GM18526 (cell line): ENCODE measurements around the gene GLE1.

ENCODE experiments used
- POLR2A ChIP-seq: IDR thresholded peaks from 3 replicates; pipeline ENCODE4 v1.6.1; 2011; ENCODE audit not compliant: insufficient read length; ENCODE audit errors: extremely low read depth

GLE1 gene

DNA sequence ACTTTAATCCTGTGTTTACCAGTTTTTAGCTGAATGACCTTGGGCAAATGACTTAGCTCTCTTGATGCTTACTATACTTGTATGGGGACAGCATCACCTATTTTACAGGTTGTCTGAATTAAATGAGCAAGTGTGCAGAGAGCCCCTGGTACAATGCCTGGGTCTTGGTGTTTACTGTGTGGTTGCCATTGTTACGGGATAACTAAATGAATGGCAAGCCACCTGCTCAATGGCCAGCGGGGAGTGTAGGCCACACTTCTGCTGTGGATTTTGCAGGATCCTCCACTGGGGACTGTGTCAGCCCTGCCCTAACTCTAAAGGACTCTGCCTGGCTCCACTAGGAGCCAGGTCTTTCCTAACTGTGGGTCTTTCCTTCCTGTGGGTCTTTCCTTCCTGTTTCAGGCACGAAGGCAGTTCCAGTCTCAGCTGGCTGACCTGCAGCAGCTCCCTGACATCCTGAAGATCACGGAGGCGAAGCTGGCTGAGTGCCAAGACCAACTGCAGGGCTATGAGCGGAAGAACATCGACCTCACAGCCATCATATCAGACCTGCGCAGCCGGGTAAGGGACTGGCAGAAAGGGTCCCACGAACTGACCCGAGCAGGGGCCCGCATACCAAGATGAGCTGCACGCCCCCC, 10.3 kb upstream of the GLE1 start:
- no peak for TF ChIP-seq POLR2A

GRCh38 chr9:128494746-128495129, 9.8 kb upstream of the GLE1 start:
- TF ChIP-seq POLR2A, result no peak

GRCh38 chr9:128495296-128495695, 9.2 kb upstream of the GLE1 start:
- no peak for TF ChIP-seq POLR2A

- no peak for TF ChIP-seq POLR2A
These were observed 8.6 kb upstream of the GLE1 start for GRCh38 chr9:128495804-128496417.

- no peak for TF ChIP-seq POLR2A
These were observed 6.5 kb upstream of the GLE1 start for GRCh38 chr9:128497824-128498610.

GRCh38 chr9:128498911-128499310, 5.6 kb upstream of the GLE1 start:
- no peak for TF ChIP-seq POLR2A

GRCh38 chr9:128499920-128500319, 4.6 kb upstream of the GLE1 start:
- TF ChIP-seq POLR2A, result no peak

DNA sequence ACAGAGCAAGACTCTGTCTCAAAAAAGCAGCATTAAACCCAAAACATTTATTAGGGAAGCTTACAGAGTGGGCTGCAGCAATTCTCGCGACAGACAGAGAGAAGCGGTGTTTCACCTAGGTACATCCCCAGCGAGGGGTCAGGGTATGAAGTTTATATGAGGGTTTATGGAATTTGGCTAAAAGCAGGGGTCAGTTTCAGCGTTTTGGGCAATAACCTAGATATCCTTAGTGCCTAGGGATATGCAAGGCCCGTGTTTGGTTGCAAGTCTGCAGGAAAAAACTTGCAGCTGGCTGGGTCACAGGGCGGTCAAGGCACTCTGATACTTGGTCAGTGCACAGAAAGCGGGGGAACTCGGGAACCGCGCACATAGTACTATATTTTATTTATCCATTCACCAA, 649 bp upstream of the GLE1 start:
- no peak for TF ChIP-seq POLR2A

DNA sequence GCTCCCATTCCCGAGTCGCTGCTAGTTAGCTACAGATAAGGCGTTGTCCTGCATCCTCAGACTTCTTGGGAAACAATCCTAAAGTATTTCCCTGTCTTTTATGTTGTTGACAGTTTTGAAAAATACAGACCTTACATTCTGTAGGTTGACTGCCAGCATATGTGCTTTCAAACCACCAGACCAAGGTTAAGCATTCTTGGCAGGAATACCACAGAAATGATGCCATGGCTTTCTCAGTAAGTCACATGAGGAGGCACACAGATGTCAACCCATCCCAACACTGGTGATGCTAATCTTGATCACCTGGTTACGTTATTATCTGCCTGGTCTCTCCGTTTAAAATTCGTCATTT, 871 bp downstream of the GLE1 start:
- no peak for TF ChIP-seq POLR2A

- no peak for TF ChIP-seq POLR2A
These were observed 8.3 kb downstream of the GLE1 start for GRCh38 chr9:128512820-128513219.

GRCh38 chr9:128521956-128522355, 17.4 kb downstream of the GLE1 start:
- TF ChIP-seq POLR2A, result no peak

DNA sequence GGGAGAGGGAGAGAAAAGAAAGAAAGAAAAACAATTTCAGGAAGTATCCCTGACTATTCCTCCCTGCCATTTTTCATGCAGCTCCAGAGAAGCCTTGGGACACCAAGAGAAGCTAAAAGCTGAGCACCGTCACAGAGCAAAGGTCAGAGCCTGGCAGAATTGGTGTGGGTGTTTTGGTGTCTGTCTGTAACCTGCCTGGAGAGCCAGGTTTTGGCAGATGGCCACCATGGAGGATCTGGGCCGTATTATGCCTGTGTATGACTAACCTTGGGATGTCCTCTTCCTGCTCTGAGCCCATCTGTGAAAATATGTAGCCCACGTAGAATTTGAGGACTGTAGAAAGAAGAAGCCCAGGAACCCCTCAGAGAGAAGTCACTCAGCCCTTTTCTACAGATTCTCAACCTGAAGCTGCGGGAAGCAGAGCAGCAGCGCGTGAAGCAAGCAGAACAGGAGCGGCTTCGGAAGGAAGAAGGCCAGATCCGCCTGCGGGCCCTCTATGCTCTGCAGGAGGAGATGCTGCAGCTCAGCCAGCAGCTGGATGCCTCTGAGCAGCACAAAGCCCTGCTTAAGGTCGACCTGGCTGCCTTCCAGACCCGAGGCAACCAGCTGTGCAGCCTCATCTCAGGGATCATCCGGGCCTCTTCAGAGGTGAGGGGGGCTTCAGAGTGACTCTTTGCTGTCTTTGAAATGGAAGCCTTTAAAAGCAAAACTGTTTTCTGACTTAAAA, 18.8 kb downstream of the GLE1 start:
- no peak for TF ChIP-seq POLR2A

- no peak for TF ChIP-seq POLR2A
These were observed 22.2 kb downstream of the GLE1 start for GRCh38 chr9:128526720-128527119.

GRCh38 chr9:128528445-128529160, 24.1 kb downstream of the GLE1 start:
- no peak for TF ChIP-seq POLR2A

- TF ChIP-seq POLR2A, result no peak
These were observed 24.7 kb downstream of the GLE1 start for GRCh38 chr9:128529191-128529590.
